Thyroid gland (tissue), 4 donors: Measurements from ENCODE around the gene SPRR2G.

Experiments
- CTCF ChIP-seq, 6 experiments: fragments of 200-600 bp in 3 of 6; fragments of 450-650 bp in 3 of 6; sonication (generic) in 3 of 6; IDR thresholded peaks; one replicate each; pipeline ENCODE4 v1.5.1; 2016 to 2019; ENCODE audit warnings: antibody characterized with exemption in 6 of 6, mild to moderate bottlenecking in 2 of 6, inconsistent platforms in 1 of 6, moderate library complexity in 1 of 6
- POLR2A ChIP-seq, 2 donors: fragments of 450-650 bp; IDR thresholded peaks; one replicate each; pipeline ENCODE4 v1.6.1; 2017; ENCODE audit warnings: antibody characterized with exemption in 2 of 2, mild to moderate bottlenecking in 2 of 2, moderate library complexity in 1 of 2

GRCh38 chr1:153178922-153179321, 28.2 kb upstream of the SPRR2G start:
- no peak for TF ChIP-seq CTCF (IDR thresholded peaks at IDR 0.05)
- no peak for TF ChIP-seq POLR2A (IDR thresholded peaks at IDR 0.05)
